ENCODE measurements around the gene SYNM.

The SYNM gene

GRCh38 chr15:99169769-99170311 lies 65.0 kb downstream of the SYNM start:
- DNase-seq (ENCODE audit: low spot score) = no peak

GRCh38 chr15:99170476-99171065 lies 65.7 kb downstream of the SYNM start:
- no peak for DNase-seq (ENCODE audit: low spot score)

DNA sequence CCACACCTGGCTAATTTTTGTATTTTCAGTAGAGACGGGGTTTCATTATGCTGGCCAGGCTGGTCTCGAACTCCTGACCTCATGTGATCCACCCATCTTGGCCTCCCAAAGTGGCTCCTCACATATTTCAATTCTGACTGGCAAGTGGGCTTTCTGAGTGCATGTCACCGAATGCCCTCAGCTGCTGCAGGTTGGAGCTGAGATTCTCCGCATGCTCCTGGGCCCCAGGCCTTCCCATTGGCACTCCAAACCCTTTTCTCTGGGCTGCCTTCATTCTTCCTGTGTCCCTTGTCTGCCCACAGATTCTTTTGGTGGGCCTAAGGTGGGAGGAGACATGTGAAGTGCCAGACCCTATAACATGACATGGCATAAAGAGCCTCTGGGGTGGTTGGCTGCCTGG lies 67.3 kb downstream of the SYNM start:
- DNase-seq (ENCODE audit: low spot score) = no peak

DNA sequence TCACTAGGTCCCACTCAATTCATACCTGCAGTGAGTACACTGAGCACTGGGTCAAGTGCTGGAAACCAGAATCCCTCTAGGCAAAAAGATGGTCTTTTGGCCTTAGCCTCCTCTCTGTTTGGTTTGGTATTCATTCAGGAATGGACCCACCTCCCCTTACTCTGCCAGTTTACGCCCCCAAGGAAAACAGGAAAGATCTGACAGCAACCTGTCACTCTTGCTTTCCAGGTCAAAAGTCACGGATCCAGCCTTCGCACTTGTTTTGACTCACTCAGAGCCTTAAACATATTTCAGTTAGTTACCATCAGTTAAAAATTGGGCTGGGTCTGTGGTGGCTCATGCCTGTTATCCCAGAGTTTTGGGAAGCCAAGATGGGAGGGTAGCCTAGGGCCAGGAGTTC lies 68.1 kb downstream of the SYNM start:
- DNase-seq (ENCODE audit: low spot score) = no peak

DNA sequence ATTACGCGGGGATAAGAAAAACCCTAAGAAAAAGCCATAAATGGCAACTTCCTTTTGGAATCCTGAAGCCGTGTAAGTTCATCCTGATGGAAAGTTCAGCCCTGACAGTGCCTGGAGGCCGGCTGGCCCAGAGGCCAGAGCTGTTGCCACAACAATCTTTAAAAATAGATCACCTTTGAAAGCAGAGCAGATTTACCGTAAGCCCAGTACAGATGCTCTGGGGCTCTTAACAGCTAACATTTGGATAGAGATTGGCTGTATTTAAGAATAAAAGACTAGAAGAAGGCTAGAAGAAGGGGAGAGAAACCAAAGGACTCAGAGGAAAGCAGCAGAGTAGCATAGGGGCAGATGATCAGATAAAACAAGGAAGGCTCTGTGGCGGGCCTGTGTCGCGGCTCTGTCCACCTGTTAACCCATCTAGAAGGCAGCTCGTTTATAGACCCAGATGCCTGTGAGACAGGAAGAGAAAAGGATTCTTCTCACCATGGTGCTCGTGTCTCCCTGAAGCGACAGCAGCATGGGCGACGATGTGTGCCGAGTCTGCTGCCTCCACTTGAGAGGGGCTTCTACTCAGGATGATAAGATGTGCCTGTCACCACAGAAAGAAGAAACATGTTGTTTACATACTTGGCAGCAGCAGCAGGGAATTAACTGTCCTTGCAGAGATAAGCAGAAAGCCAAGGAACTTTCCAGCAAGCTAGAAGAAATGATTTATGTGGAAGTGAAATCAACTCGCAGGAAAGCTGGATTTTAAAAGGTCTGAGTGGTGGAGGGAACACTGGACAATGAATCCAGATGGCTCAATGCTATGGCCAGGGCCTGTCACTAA lies 69.9 kb downstream of the SYNM start:
- DNase-seq (ENCODE audit: low spot score) = no peak

GRCh38 chr15:99176757-99177156 lies 71.9 kb downstream of the SYNM start:
- no peak for DNase-seq (ENCODE audit: low spot score)

- no peak for DNase-seq (ENCODE audit: low spot score)
These were observed 72.8 kb downstream of the SYNM start for GRCh38 chr15:99177679-99178078.

DNA sequence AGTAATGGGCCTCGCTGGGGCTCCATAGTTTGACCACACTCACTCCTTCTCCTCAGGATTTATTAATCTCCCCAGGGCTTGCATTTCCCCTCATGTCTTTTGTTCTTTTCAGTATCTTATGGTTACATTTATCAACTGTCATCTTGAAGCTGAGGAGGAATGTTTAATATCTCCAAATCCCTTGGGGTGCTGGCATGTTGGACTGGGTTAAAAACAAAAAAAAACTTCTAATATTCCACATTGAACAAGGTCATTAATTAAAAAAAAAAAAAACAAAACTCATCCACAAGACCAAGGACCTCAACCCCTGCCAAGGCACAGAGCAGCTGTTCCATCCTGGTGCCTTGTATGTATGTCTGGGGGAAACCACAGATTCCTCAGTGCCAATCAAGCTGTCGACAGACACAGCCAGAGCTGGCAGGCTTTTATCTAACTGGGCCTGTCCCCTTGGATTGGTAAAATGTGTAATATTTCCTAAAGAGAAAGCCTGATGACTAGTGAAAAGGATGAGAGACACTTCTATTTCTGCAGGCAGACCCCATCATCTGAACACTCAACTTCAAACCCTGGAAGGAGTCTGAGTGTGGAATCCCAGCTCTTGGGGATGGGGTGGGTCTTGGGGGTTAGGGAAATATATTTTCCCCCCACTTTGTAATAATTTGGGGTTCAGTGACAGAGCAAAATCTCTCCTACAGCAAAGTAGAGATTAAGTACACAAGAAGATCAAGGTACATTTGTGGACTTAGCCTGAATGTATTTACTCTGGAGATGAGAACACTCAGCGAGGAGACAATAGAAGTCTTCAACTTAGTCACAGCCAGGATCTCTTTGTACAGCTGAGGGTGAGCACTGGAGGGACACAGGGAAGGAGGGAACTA lies 75.4 kb downstream of the SYNM start:
- no peak for DNase-seq (ENCODE audit: low spot score)

GRCh38 chr15:99180964-99181306 lies 76.1 kb downstream of the SYNM start:
- no peak for DNase-seq (ENCODE audit: low spot score)

- DNase-seq (ENCODE audit: low spot score) = no peak
These were observed 76.7 kb downstream of the SYNM start for GRCh38 chr15:99181545-99181971.

GRCh38 chr15:99182791-99183190 lies 77.9 kb downstream of the SYNM start:
- DNase-seq (ENCODE audit: low spot score) = no peak

Data from HuH-7.5 (cell line).